HepG2 (cell line): ENCODE data around the gene SUN1. TPM values are rescaled to one million over a fixed set of nuclear protein-coding genes. Genes with fewer than 3 reads are reported as not detected.

Experiments used
- ATAC-seq: fragments of 200-7000 bp; cut with Tn5 transposase; 3 replicates; pipeline ENCODE4 v1.9.1; 2020; ENCODE audit warnings: mild to moderate bottlenecking, moderate library complexity
- BruUV-seq: library from RNA; stranded (reverse); fragments of 400-500 nt; replicated peaks from 2 replicates; lab custom pipeline; 2021; lab: Mats Ljungman, UMichigan
- CTCF ChIA-PET: fragments of 300-600 bp; formaldehyde crosslinking; extraction: SDS; loops from one replicate; lab custom pipeline; 2021; ENCODE audit warnings: low total read pairs, inconsistent platforms, low intra/inter-chr PET ratio; lab: Yijun Ruan, JAX
- POLR2A ChIA-PET: fragments of 350-600 bp; sonication (Branson Sonifier 250); formaldehyde crosslinking; loops from one replicate; lab custom pipeline; 2020; ENCODE audit warnings: antibody characterized with exemption, inconsistent platforms; lab: Yijun Ruan, JAX
- DNase-seq: peaks from one replicate; pipeline ENCODE4 v3.0.0-alpha.2; 2015; ENCODE audit warnings: low spot score
- FAIRE-seq: peaks from 3 replicates; lab custom pipeline; 2011; peaks lifted over from hg19 to GRCh38; lab: Jason Lieb, UNC
- H2AFZ ChIP-seq: one replicate; pipeline ENCODE4 v1.6.1; 2011; ENCODE audit warnings: low read length, inconsistent platforms
- H3K27ac ChIP-seq: fragments of 300-600 bp; 3 replicates; pipeline ENCODE4 v1.8.0; 2011; ENCODE audit warnings: mixed run types, mild to moderate bottlenecking, mixed read lengths, low read length, inconsistent platforms; ENCODE audit not compliant: insufficient read depth; ENCODE audit errors: extremely low read length
- H3K27me3 ChIP-seq, 2 experiments: fragments of 200-600 bp in 1 of 2; 2 replicates in 1 of 2; 3 replicates in 1 of 2; pipeline versions ENCODE4 v1.6.0 to v1.8.0; 2011; ENCODE audit warnings: low read length in 2 of 2, mild to moderate bottlenecking in 2 of 2, moderate library complexity in 2 of 2, inconsistent platforms in 1 of 2; ENCODE audit not compliant: insufficient read depth in 2 of 2, control insufficient read depth in 1 of 2
- H3K36me3 ChIP-seq, 2 experiments: fragments of 200-600 bp in 1 of 2; replicated peaks in 1 of 2; 2 replicates in 1 of 2; 3 replicates in 1 of 2; pipeline versions ENCODE4 v1.5.1 to v1.8.0; 2011; ENCODE audit warnings: low read length in 2 of 2, inconsistent platforms in 1 of 2; ENCODE audit not compliant: insufficient read depth in 2 of 2, control insufficient read depth in 1 of 2
- H3K4me1 ChIP-seq: 2 replicates; pipeline ENCODE4 v1.5.1; 2012; ENCODE audit warnings: low read length, inconsistent platforms; ENCODE audit not compliant: insufficient read depth
- H3K4me2 ChIP-seq: 2 replicates; pipeline ENCODE4 v1.6.0; 2011; ENCODE audit warnings: low read depth, low read length, inconsistent platforms
- H3K4me3 ChIP-seq, 3 experiments: fragments of 200-600 bp in 1 of 3; sonication (generic), shearing (Covaris generic) in 1 of 3; replicated peaks in 1 of 3; 2 replicates each; pipeline ENCODE4 v1.5.1; 2011 to 2016; ENCODE audit warnings: low read length in 3 of 3, inconsistent platforms in 2 of 3, low read depth in 2 of 3, mild to moderate bottlenecking in 2 of 3, control low read depth in 1 of 3, mixed read lengths in 1 of 3; ENCODE audit not compliant: insufficient read depth in 1 of 3
- H3K79me2 ChIP-seq: one replicate; pipeline ENCODE4 v1.6.1; 2011; ENCODE audit warnings: low read length, inconsistent platforms; ENCODE audit not compliant: insufficient read depth
- H3K9ac ChIP-seq: 2 replicates; pipeline ENCODE4 v1.6.0; 2011; ENCODE audit warnings: mild to moderate bottlenecking, low read depth, low read length, inconsistent platforms; ENCODE audit not compliant: insufficient read depth
- H3K9me3 ChIP-seq: 2 replicates; pipeline ENCODE4 v1.5.1; 2012; ENCODE audit warnings: mild to moderate bottlenecking, low read length
- H4K20me1 ChIP-seq: 2 replicates; pipeline ENCODE4 v1.6.0; 2011; ENCODE audit warnings: inconsistent platforms, mild to moderate bottlenecking, low read length, moderate library complexity; ENCODE audit not compliant: insufficient read depth
- ARID2 ChIP-seq: sonication (generic); formaldehyde crosslinking; IDR thresholded peaks from 2 replicates; pipeline ENCODE4 v1.8.1; 2022; ENCODE audit warnings: mild to moderate bottlenecking, missing genetic modification reagents, borderline replicate concordance
- DR1 ChIP-seq: sonication (generic); formaldehyde crosslinking; IDR thresholded peaks from 2 replicates; pipeline ENCODE4 v1.8.0; 2021; ENCODE audit warnings: mild to moderate bottlenecking, missing genetic modification reagents, inconsistent platforms
- HOMEZ ChIP-seq: IDR thresholded peaks from 2 replicates; pipeline ENCODE4 v1.6.1; 2016; ENCODE audit warnings: low read depth
- MTA3 ChIP-seq: sonication (generic); formaldehyde crosslinking; IDR thresholded peaks from 2 replicates; pipeline ENCODE4 v1.4.0; 2020; ENCODE audit warnings: missing genetic modification reagents
- NAIF1 ChIP-seq: sonication (generic); formaldehyde crosslinking; IDR thresholded peaks from 2 replicates; pipeline ENCODE4 v1.5.0; 2020; ENCODE audit warnings: mild to moderate bottlenecking, missing genetic modification reagents, borderline replicate concordance
- POLR2A ChIP-seq, 2 experiments: IDR thresholded peaks; 2 replicates each; pipeline ENCODE4 v1.6.1; 2011; ENCODE audit warnings: low read depth in 2 of 2, low read length in 2 of 2, mild to moderate bottlenecking in 1 of 2, moderate library complexity in 1 of 2; ENCODE audit not compliant: insufficient read depth in 1 of 2
- WGBS: methylation state at CpG from one replicate; pipeline ENCODE4 v1.1.6; 2017; ENCODE audit warnings: low lambda C conversion rate; 5-methylcytosine and 5-hydroxymethylcytosine counted together
- in situ Hi-C: cut with HindIII; loops from 2 replicates; pipeline ENCODE4 v1.10.0; 2017; ENCODE audit warnings: low pct_unique_long_range_greater_than_20kb; ENCODE audit not compliant: extremely low pct_ligation_motif_present
- intact Hi-C: fragments of 100-400 bp; cut with micrococcal nuclease; formaldehyde crosslinking; loops from one replicate; pipeline ENCODE4 v1.10.0; 2022; ENCODE audit not compliant: unreplicated experiment
- polyA plus RNA-seq, 8 experiments: library from polyadenylated mRNA; depleted of rRNA in 3 of 8; stranded (reverse) in 7 of 8; unstranded in 1 of 8; fragments of >200 nt; fragmentation: Illumina TruSeq in 4 of 8; extraction: Trizol in 4 of 8; gene quantifications; 2 replicates each; pipeline versions ENCODE4 v1.2.1 to v1.2.3, GENCODE V29; 2011 to 2016; ENCODE audit warnings: low read depth in 4 of 8, missing spikeins in 1 of 8, mixed read lengths in 1 of 8; ENCODE audit not compliant: insufficient read depth in 1 of 8
- total RNA-seq, 5 experiments: library from RNA; depleted of rRNA; stranded (reverse); fragments of >200 nt; fragmentation: Illumina TruSeq; extraction: Trizol; gene quantifications; 2 replicates each; pipeline ENCODE4 v1.2.3, GENCODE V29; 2016; ENCODE audit warnings: low read depth in 1 of 5
- TF ChIP-seq, protein P1 (sequence below): sonication (generic); formaldehyde crosslinking; IDR thresholded peaks from 2 replicates; pipeline ENCODE4 v1.4.0; 2020; ENCODE audit warnings: mild to moderate bottlenecking, missing genetic modification reagents, borderline replicate concordance

SUN1 gene
- total and polyA plus RNA-seq, 2 of the 13 experiments (the other 11 are each of a cell fraction or from before 2014, with no cell fraction given), result 47.0 to 126 TPM

DNA sequence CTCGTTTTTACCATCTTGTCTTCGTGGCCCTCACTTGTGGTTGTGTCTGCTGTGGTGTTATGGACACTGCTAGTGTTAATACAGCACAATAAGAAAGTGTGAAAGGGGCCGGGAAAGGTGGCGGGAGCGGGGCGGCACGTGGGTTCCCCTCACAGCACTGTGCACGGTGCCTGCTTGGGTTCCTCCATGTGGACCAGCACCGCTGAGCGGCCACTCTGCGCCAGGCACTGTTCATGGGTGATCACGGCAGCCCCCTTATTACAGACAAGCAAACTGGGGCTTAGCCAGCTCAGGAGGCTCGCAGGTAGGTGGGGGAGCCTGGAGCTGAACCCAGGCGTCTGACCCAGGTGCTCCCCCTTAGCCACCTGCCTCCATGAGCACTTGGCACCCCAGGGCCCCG, 12.2 kb downstream of the SUN1 start:
- Histone ChIP-seq H3K36me3 (peaks cover 22 to 49% of the 10 kb centered on the region in 2 experiments; a peak in 4 of 5 replicates), H3K27ac (no peak overlapping the region), H3K4me2 (no peak overlapping the region), H3K27me3 (no peaks in the 10 kb centered on the region), H4K20me1 (no peaks in the 10 kb centered on the region), H3K79me2 (no peaks in the 10 kb centered on the region), H3K9me3 (no peaks in the 10 kb centered on the region), H3K4me3 (no peak overlapping the region)
- no peak for DNase-seq
- intact Hi-C loops (no loop called here), in situ Hi-C loops (no loop called here)
- no peak for ATAC-seq
- no peak for FAIRE-seq
- WGBS, result 100% methylated on average over 11 of the region's 15 CpGs
- BruUV-seq, result no TSS peak
- TF ChIP-seq DR1 (CRISPR knock-in tag), result no peak
- TF ChIP-seq POLR2A (IDR thresholded peaks at IDR 0.05; ENCODE audit: insufficient read depth in 1 of 2, low read depth in 2 of 2, low read length in 2 of 2), result no peak
- TF ChIP-seq, protein P1, sequence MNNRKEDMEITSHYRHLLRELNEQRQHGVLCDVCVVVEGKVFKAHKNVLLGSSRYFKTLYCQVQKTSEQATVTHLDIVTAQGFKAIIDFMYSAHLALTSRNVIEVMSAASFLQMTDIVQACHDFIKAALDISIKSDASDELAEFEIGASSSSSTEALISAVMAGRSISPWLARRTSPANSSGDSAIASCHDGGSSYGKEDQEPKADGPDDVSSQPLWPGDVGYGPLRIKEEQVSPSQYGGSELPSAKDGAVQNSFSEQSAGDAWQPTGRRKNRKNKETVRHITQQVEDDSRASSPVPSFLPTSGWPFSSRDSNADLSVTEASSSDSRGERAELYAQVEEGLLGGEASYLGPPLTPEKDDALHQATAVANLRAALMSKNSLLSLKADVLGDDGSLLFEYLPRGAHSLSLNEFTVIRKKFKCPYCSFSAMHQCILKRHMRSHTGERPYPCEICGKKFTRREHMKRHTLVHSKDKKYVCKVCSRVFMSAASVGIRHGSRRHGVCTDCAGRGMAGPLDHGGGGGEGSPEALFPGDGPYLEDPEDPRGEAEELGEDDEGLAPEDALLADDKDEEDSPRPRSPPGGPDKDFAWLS (CRISPR knock-in tag), result no peak
- no peak for TF ChIP-seq NAIF1 (CRISPR knock-in tag)
- no peak for TF ChIP-seq ARID2 (CRISPR knock-in tag)
- TF ChIP-seq MTA3 (CRISPR knock-in tag), result no peak
- TF ChIP-seq HOMEZ (CRISPR knock-in tag), result no peak
- TF ChIP-seq, all 625 proteins: peak for 0
- ChIA-PET POLR2A (no interaction called here), CTCF (no interaction called here)
- no peaks in the 10 kb centered on the region for H3K4me1 ChIP-seq
- H2AFZ ChIP-seq, result no peak overlapping the region
- no peak overlapping the region for H3K9ac ChIP-seq
